HG02981 (cell line): Measurements from ENCODE around the gene NAXE.
"Not testable (repeated sequence)": the region's sequence is repeated elsewhere in the genome, so short reads cannot be mapped to it uniquely, and the experiment has no call there.

Experiments used
- ATAC-seq: cut with Tn5 transposase; IDR thresholded peaks from one replicate; pipeline ENCODE4 v1.9.1; 2021; ENCODE audit warnings: mild to moderate bottlenecking, moderate library complexity; ENCODE audit not compliant: unreplicated experiment

Gene NAXE

GRCh38 chr1:156566436-156566835, 25.1 kb upstream of the NAXE start:
- no peak for ATAC-seq

- ATAC-seq: no peak
Measured at GRCh38 chr1:156571261-156571852, 20.2 kb upstream of the NAXE start.

- ATAC-seq: peak; percentile 91
Measured at GRCh38 chr1:156571919-156572662, 19.5 kb upstream of the NAXE start, which contains the start of gene IQGAP3. IQGAP3 (minus strand) TSS chr1:156572565; CDS start chr1:156572529, 36 bp downstream.

GRCh38 chr1:156572663-156573018, 18.9 kb upstream of the NAXE start:
- no peak for ATAC-seq

GRCh38 chr1:156574039-156574633, 17.4 kb upstream of the NAXE start:
- no peak for ATAC-seq

GRCh38 chr1:156577550-156577949, 14.0 kb upstream of the NAXE start:
- no peak for ATAC-seq

- no peak for ATAC-seq
Measured at GRCh38 chr1:156578055-156578454, 13.5 kb upstream of the NAXE start.

- ATAC-seq: no peak
Measured at GRCh38 chr1:156579472-156579871, 12.1 kb upstream of the NAXE start, which contains the start of gene TTC24. TTC24 (plus strand) TSS chr1:156579723; CDS start chr1:156581365, 1,642 bp downstream.

- ATAC-seq: peak; percentile 44
Measured at GRCh38 chr1:156581661-156582387, 9.8 kb upstream of the NAXE start.

GRCh38 chr1:156582388-156583017, 9.1 kb upstream of the NAXE start:
- ATAC-seq: no peak

GRCh38 chr1:156583821-156584622, 7.6 kb upstream of the NAXE start:
- no peak for ATAC-seq

GRCh38 chr1:156584813-156585212, 6.8 kb upstream of the NAXE start:
- ATAC-seq: no peak

- ATAC-seq: no peak
Measured at GRCh38 chr1:156586323-156586722, 5.3 kb upstream of the NAXE start.

GRCh38 chr1:156586892-156587477, 4.6 kb upstream of the NAXE start:
- ATAC-seq: no peak

- not testable (repeated sequence) for ATAC-seq
Measured at GRCh38 chr1:156587927-156588326, 3.6 kb upstream of the NAXE start.

GRCh38 chr1:156589546-156589945, 2.0 kb upstream of the NAXE start:
- ATAC-seq: no peak

- ATAC-seq: no peak
Measured at GRCh38 chr1:156590326-156591180, 1.0 kb upstream of the NAXE start.

- ATAC-seq: peak; percentile 6
Measured at GRCh38 chr1:156591181-156591431, 470 bp upstream of the NAXE start.
